Mesodermal cell (in vitro differentiated cells): ENCODE results near the gene FBXL17.

ENCODE experiments used
- H3K27ac ChIP-seq: 2 replicates; pipeline ENCODE4 v1.7.0; 2013; ENCODE audit warnings: mild to moderate bottlenecking, low read depth, low read length, moderate library complexity; ENCODE audit not compliant: severe bottlenecking
- H3K36me3 ChIP-seq: 2 replicates; pipeline ENCODE4 v1.7.1; 2013; ENCODE audit warnings: mild to moderate bottlenecking, low read length, moderate library complexity; ENCODE audit not compliant: control insufficient read depth, insufficient read depth
- H3K4me1 ChIP-seq: one replicate; pipeline ENCODE4 v1.7.1; 2013; ENCODE audit warnings: mild to moderate bottlenecking, low read length; ENCODE audit not compliant: insufficient read depth, control insufficient read depth, poor library complexity, severe bottlenecking
- H3K4me3 ChIP-seq: 2 replicates; pipeline ENCODE4 v1.7.0; 2013; ENCODE audit warnings: low read length, control low read depth, mild to moderate bottlenecking; ENCODE audit not compliant: insufficient read depth, poor library complexity, severe bottlenecking; ENCODE audit errors: extremely low read depth
- H3K9me3 ChIP-seq: 2 replicates; pipeline ENCODE4 v1.7.1; 2013; ENCODE audit warnings: mild to moderate bottlenecking, low read length, moderate library complexity; ENCODE audit not compliant: control insufficient read depth
- WGBS, 2 experiments: methylation state at CpG; one replicate each; pipeline ENCODE4 v1.1.5; 2013; ENCODE audit warnings: missing lambda C conversion rate in 2 of 2; ENCODE audit not compliant: insufficient coverage in 2 of 2; 5-methylcytosine and 5-hydroxymethylcytosine counted together

Gene FBXL17

DNA sequence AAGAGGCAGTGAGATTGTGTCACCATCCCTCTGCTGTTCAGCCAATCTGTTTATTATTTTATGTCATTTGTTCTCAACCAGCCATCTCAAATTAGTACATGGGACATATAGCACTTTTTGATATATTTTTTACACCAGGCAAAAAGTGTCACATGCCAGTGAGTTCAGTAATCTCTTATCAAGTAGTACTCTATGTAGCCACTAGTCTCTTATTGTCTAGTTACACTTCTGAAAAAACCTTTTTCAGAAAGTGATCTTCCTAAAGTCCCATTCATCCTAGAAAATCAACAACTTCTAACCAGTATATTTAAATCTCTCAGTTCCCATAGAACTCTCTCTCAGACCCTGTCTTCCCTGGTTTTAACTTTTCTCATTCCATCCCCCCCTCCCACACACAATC, 321.6 kb downstream of the FBXL17 start:
- Histone ChIP-seq H3K4me3 (no peak overlapping the region), H3K27ac (no peak overlapping the region), H3K4me1 (no peaks in the 10 kb centered on the region), H3K36me3 (no peaks in the 10 kb centered on the region), H3K9me3 (no peaks in the 10 kb centered on the region)

- no peaks in the 10 kb centered on the region for H3K4me1 ChIP-seq
- no peaks in the 10 kb centered on the region for H3K36me3 ChIP-seq
- H3K9me3 ChIP-seq, result no peaks in the 10 kb centered on the region
- no peak overlapping the region for H3K4me3 ChIP-seq
- H3K27ac ChIP-seq, result no peak overlapping the region
- WGBS, 2 experiments, result 90 to 100% methylated on average over 1 of the region's 3 CpGs
Observed at GRCh38 chr5:108059334-108059733, 322.6 kb downstream of the FBXL17 start.

GRCh38 chr5:108054349-108054748, 327.5 kb downstream of the FBXL17 start:
- Histone ChIP-seq H3K27ac (no peak overlapping the region), H3K4me1 (no peaks in the 10 kb centered on the region), H3K9me3 (no peaks in the 10 kb centered on the region), H3K4me3 (no peak overlapping the region), H3K36me3 (no peaks in the 10 kb centered on the region)

DNA sequence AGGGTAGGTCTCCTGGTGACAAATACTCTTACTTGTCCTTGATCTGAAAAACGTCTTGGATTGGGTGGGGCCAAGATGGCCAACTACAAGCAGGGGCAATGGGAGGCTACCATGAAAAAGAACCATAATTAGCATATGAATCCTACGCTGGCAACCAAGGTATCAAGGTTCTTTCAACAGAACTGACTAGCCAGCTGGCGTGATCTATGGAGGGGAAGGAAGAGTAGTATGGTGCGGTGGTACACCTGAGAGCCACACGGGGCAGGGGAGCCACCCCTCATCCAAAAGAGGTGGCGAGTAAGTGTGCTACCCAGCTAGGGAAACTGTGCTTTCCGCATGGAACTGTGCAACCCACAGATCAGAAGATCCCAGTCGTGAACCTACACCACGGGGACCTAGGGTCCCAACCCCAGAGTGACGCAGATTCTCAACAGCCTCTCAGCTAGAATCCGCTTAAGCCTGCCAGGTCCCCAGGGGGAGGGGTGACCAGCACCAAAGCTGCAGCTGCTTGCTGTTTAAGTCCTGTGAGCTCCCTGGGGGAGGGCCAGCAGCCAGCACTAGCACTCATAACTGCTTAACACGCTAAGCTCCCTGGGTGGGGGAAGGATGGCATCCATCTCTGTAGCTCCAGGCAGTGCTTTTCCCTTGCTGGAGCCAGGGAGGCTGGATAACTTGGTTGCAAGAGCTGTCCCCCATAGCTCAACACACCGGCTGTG, 334.8 kb downstream of the FBXL17 start:
- Histone ChIP-seq H3K9me3 (no peaks in the 10 kb centered on the region), H3K4me3 (no peak overlapping the region), H3K4me1 (no peaks in the 10 kb centered on the region), H3K27ac (no peak overlapping the region), H3K36me3 (no peaks in the 10 kb centered on the region)
- 86 to 94% methylated on average over 10 to 12 of the region's 13 CpGs for WGBS, 2 experiments

- H3K4me1 ChIP-seq, result no peaks in the 10 kb centered on the region
- H3K36me3 ChIP-seq, result no peaks in the 10 kb centered on the region
- no peak overlapping the region for H3K4me3 ChIP-seq
- H3K9me3 ChIP-seq, result no peaks in the 10 kb centered on the region
- 71 to 86% methylated on average over 1 to 4 of the region's 7 CpGs for WGBS, 2 experiments
- H3K27ac ChIP-seq, result no peak overlapping the region
Observed at GRCh38 chr5:108036482-108036881, 345.4 kb downstream of the FBXL17 start.

- no CpG with 5 or more reads among the region's 3 CpGs for WGBS, 2 experiments
- Histone ChIP-seq H3K36me3 (no peaks in the 10 kb centered on the region), H3K4me1 (no peaks in the 10 kb centered on the region), H3K4me3 (no peak overlapping the region), H3K9me3 (no peaks in the 10 kb centered on the region), H3K27ac (no peak overlapping the region)
Observed at GRCh38 chr5:108028883-108029282, 353.0 kb downstream of the FBXL17 start.

DNA sequence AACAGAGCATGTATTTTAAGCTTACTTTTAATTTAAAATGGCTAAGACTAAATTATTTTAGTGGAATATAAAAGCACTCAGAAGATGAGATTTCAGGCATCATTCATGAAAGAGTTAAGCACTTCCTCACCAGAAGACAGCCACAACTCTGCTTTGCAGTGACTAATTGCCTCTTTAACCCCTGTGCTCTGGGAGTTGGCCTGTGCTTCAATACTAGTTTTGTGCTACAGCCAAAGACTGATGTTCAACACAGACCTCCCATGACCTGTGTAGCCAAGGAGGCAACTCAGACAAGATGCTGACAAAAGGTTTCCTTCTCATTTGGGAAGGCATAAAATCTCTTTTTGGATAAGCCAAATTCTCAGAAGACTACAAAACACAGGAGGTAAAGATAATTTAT, 353.5 kb downstream of the FBXL17 start:
- no peaks in the 10 kb centered on the region for H3K4me1 ChIP-seq
- no peaks in the 10 kb centered on the region for H3K36me3 ChIP-seq
- no peak overlapping the region for H3K4me3 ChIP-seq
- H3K9me3 ChIP-seq, result no peaks in the 10 kb centered on the region
- H3K27ac ChIP-seq, result no peak overlapping the region

GRCh38 chr5:108025957-108026356, 355.9 kb downstream of the FBXL17 start:
- H3K36me3 ChIP-seq, result no peaks in the 10 kb centered on the region
- no CpG with 5 or more reads among the region's 2 CpGs for whole genome bisulfite sequencing, 2 experiments
- no peaks in the 10 kb centered on the region for H3K9me3 ChIP-seq
- no peaks in the 10 kb centered on the region for H3K4me1 ChIP-seq
- H3K4me3 ChIP-seq, result no peak overlapping the region
- H3K27ac ChIP-seq, result no peak overlapping the region

GRCh38 chr5:108024986-108025385, 356.9 kb downstream of the FBXL17 start:
- no peaks in the 10 kb centered on the region for H3K4me1 ChIP-seq
- H3K36me3 ChIP-seq, result no peaks in the 10 kb centered on the region
- H3K4me3 ChIP-seq, result no peak overlapping the region
- 64 to 80% methylated on average over 1 of the region's 1 CpG for WGBS, 2 experiments
- H3K9me3 ChIP-seq, result no peaks in the 10 kb centered on the region
- no peak overlapping the region for H3K27ac ChIP-seq

DNA sequence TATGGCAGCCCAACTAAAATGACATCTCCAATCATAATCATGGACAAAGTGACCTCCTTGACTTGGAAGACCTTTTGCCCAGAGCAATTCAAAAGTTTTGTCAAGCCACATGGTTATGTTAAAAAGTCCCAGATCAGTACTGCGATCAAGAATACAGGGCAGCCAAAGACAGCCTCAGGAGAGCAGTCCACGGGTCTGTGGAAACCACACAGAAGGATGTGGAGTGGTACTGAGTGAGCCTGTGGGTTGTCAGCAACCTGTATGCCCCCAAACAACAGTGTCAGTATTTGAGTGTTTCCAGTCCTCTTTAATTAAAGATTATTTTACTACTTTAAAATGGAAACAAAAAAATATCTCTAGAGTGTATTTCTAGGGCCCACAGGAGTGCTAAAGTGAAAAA, 365.8 kb downstream of the FBXL17 start:
- Histone ChIP-seq H3K9me3 (no peaks in the 10 kb centered on the region), H3K4me1 (no peaks in the 10 kb centered on the region), H3K36me3 (no peaks in the 10 kb centered on the region), H3K4me3 (no peak overlapping the region), H3K27ac (no peak overlapping the region)
- WGBS, 2 experiments, result 96 to 100% methylated on average over 2 of the region's 2 CpGs

DNA sequence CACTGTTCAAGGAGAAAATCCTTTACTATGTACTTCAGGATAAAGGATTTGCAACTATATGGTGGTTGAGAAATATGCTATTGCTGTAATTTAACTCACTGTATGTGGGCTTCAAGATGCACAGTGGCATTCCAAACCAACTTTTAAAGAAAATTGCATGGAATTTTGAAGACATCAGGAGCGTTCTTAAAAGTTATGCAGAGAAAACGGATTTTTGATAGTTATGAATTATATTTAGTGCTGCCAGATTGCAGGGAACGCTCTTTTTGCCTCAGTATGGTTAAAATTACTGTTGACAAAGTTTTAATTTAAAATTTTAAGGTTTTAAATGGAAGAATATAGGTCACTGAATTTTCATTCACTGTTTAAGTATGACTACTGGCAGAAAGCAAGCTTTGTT, 375.1 kb downstream of the FBXL17 start:
- Histone ChIP-seq H3K4me3 (no peak overlapping the region), H3K4me1 (no peaks in the 10 kb centered on the region), H3K9me3 (no peaks in the 10 kb centered on the region), H3K27ac (no peak overlapping the region), H3K36me3 (no peaks in the 10 kb centered on the region)
- 81 to 86% methylated on average over 3 of the region's 3 CpGs for WGBS, 2 experiments
